PC-3 (cell line): Measurements from ENCODE around the gene GSTM3.

Experiments
- CTCF ChIP-seq: fragments of 300-600 bp; sonication (generic); conservative IDR thresholded peaks from 2 replicates; pipeline ENCODE4 v1.5.1; 2017; ENCODE audit warnings: antibody characterized with exemption, low read depth, mild to moderate bottlenecking, low read length
- EZH2 ChIP-seq: fragments of 300-600 bp; sonication (generic); IDR thresholded peaks from one replicate; pipeline ENCODE4 v1.6.1; 2017; ENCODE audit warnings: antibody characterized with exemption, mild to moderate bottlenecking, low read length; ENCODE audit not compliant: unreplicated experiment
- EZH2phosphoT487 ChIP-seq: fragments of 300-600 bp; sonication (generic); IDR thresholded peaks from 2 replicates; pipeline ENCODE4 v1.6.1; 2018; ENCODE audit warnings: mild to moderate bottlenecking, antibody characterized with exemption, low read length, borderline replicate concordance

GRCh38 chr1:109786531-109787021 lies 45.7 kb upstream of the GSTM3 start:
- TF ChIP-seq CTCF (no peak), EZH2 (no peak), EZH2phosphoT487 (no peak)
